Breast epithelium (tissue), 4 donors: ENCODE measurements around the gene ENTPD3. TPM values are rescaled to one million over a fixed set of nuclear protein-coding genes. Genes with fewer than 3 reads are reported as not detected.
A peak's percentile ranks its signal among the peaks of the same experiment; 100 is the strongest.

Experiments used
- DNase-seq, 2 donors: peaks; one replicate each; pipeline ENCODE4 v3.0.0-alpha.2; 2019; ENCODE audit warnings: low spot score in 2 of 2
- H3K27ac ChIP-seq, 2 donors: fragments of 200-600 bp; sonication (generic) in 1 of 2; one replicate each; pipeline ENCODE4 v1.5.1; 2016 to 2019; ENCODE audit warnings: mild to moderate bottlenecking in 1 of 2
- H3K27me3 ChIP-seq, 2 donors: fragments of 200-600 bp; sonication (generic) in 1 of 2; one replicate each; pipeline versions ENCODE4 v1.5.1 to v1.6.0; 2017 to 2019; ENCODE audit warnings: control low read depth in 1 of 2, mild to moderate bottlenecking in 1 of 2
- H3K36me3 ChIP-seq: fragments of 200-600 bp; one replicate; pipeline ENCODE4 v1.5.1; 2019
- H3K4me1 ChIP-seq, 2 donors: fragments of 200-600 bp; sonication (generic); one replicate each; pipeline ENCODE4 v1.5.1; 2016 to 2019; ENCODE audit warnings: control low read depth in 1 of 2
- H3K4me3 ChIP-seq, 3 donors: fragments of 200-600 bp; sonication (generic); 1 replicate in 2 of 3; 2 replicates in 1 of 3; pipeline ENCODE4 v1.5.1; 2016 to 2019; ENCODE audit warnings: mild to moderate bottlenecking in 3 of 3, moderate library complexity in 2 of 3
- H3K9me3 ChIP-seq, 2 donors: fragments of 200-600 bp; sonication (generic) in 1 of 2; one replicate each; pipeline ENCODE4 v1.5.1; 2016 to 2019; ENCODE audit warnings: control low read depth in 1 of 2
- CTCF ChIP-seq, 3 donors: fragments of 450-650 bp; IDR thresholded peaks; one replicate each; pipeline ENCODE4 v1.5.1; 2016 to 2017; ENCODE audit warnings: antibody characterized with exemption in 3 of 3, mild to moderate bottlenecking in 3 of 3, moderate library complexity in 3 of 3
- POLR2A ChIP-seq: fragments of 450-650 bp; IDR thresholded peaks from one replicate; pipeline ENCODE4 v1.6.1; 2016; ENCODE audit warnings: antibody characterized with exemption, mild to moderate bottlenecking, moderate library complexity
- POLR2AphosphoS5 ChIP-seq, 3 donors: sonication (generic); formaldehyde crosslinking; IDR thresholded peaks; one replicate each; pipeline ENCODE4 v1.6.1; 2017; ENCODE audit warnings: antibody characterized with exemption in 3 of 3
- intact Hi-C: fragments of 100-400 bp; cut with DNase I; formaldehyde crosslinking; loops from one replicate; pipeline ENCODE4 v1.15.1; 2023; ENCODE audit warnings: low total_unique reads
- total RNA-seq, 3 donors: library from RNA; depleted of rRNA; stranded (reverse); fragments of >200 nt; gene quantifications; one replicate each; pipeline ENCODE4 v1.1.0, GENCODE V29; 2016

Gene ENTPD3
- total RNA-seq, 3 donors from 2014 or later: 1.4 to 7.5 (median 1.5) TPM

DNA sequence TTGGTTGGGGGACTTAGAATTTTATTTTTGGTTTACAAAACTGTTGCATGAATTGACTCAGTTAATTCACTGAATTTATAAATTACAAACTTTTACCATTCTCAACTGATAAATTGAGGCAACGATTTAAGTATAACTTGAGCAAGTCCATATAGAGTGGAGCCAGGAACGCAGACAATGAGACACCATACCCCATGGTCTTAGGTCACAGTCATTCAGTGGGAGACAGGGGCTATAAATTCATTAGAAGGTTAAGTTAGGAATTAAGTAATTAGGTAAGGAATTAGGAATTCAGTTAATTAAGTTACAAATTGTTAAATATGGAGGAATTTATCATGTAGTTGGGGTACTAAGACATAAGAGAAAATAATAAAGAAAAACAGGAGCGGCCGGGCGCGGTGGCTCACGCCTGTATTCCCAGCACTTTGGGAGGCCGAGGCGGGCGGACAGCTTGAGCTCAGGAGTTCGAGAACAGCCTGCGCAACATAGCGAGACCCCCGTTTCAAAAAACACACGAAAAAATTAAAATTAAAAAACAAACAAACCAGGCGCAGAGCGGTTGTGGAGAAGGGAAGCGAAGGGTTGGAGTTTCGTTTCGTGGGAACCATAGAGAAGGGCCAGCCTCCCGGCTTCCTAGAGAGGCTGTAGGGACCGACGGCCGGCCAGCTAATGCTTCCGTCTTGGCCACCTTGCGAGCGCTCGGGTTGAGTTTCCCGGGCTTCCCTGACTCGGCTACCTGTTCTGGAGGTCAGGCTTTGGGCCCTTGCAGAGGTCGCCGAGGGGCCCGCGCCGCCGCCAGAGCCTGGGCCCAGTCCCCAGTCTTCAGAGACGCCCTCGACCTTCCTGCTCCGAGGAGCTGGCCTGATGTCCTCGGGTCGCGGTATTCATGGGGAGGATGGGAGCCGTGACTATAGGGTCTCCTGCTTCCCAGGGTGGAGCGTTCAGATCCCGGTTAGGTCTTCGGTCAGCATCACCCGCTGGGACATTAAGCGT, 89.8 kb downstream of the ENTPD3 start, which contains the start of gene ZNF619:
ZNF619 (plus strand) TSS at position 645 of the 993 bp plus-strand sequence. CDS start 858 bp downstream, outside the sequence.
- Histone ChIP-seq H3K4me3 (peak within 1 kb of the TSS; percentile 84 to 97 (median 89)), H3K9me3 (no peaks in the 10 kb centered on the region), H3K27ac (peak within 1 kb of the TSS; percentile 78 to 79), H3K36me3 (no peaks in the 10 kb centered on the region), H3K4me1 (no peaks in the 10 kb centered on the region), H3K27me3 (no peaks in the 10 kb centered on the region)
- DNase-seq: peak; percentile 53 to 74
- intact Hi-C loops: no loop called here
- TF ChIP-seq CTCF (IDR thresholded peaks at IDR 0.05): no peak
- no peak for TF ChIP-seq POLR2AphosphoS5 (IDR thresholded peaks at IDR 0.05)
- TF ChIP-seq POLR2A: no peak

DNA sequence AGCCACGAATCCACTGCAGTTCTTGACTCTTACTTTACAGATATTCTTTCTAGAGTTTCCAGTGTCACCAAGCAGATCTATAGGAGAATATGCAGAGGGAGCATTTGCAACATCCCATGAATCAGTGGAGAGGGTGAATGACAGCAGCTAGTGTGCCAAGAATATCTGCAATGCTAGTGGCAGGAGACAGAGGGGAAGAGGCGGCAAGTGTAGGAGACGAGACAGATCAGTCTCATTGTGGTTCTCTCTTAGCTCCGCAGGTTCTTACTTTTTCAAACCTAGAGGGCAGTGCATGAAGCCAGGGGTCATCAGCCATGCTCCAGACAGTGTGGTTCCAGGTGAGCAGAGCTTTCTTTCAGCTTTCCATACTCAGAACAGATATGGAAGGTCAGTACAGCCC, 90.7 kb downstream of the ENTPD3 start:
- no peak overlapping the region for H3K27ac ChIP-seq

More for the DNA sequence above, 90.7 kb downstream of the ENTPD3 start:
- H3K4me1 ChIP-seq: no peaks in the 10 kb centered on the region
- H3K9me3 ChIP-seq: no peaks in the 10 kb centered on the region
- no peak for DNase-seq
- H3K27me3 ChIP-seq: no peaks in the 10 kb centered on the region
- peak overlapping the region; percentile 84 to 97 (median 89) for H3K4me3 ChIP-seq
- no peak for TF ChIP-seq POLR2A
- TF ChIP-seq CTCF (IDR thresholded peaks at IDR 0.05): no peak
- no peak for TF ChIP-seq POLR2AphosphoS5 (IDR thresholded peaks at IDR 0.05)
- H3K36me3 ChIP-seq: no peaks in the 10 kb centered on the region
- intact Hi-C loops: no loop called here

Other genes starting within 250 kb of the ENTPD3 start
- gene EIF1B, start 77.5 kb upstream of the ENTPD3 start, total RNA-seq: 10 to 100 TPM; 30.9 to 38.0 (median 31.2) TPM
- 100 to 1,000 TPM; 369 to 547 (median 461) TPM for gene RPL14, start 70.2 kb downstream of the ENTPD3 start, total RNA-seq
- gene ZNF619, start 89.9 kb downstream of the ENTPD3 start, total RNA-seq: 1 to 10 TPM; 4.8 to 8.3 (median 6.2) TPM
- gene ZNF620, start 118.9 kb downstream of the ENTPD3 start, total RNA-seq: 1 to 10 TPM in 2 of 3 donors, under 1 TPM in 1; 0.96 to 6.2 (median 4.1) TPM
- gene ZNF621, start 137.8 kb downstream of the ENTPD3 start, total RNA-seq: 10 to 100 TPM; 16.4 to 24.9 (median 17.3) TPM